Right ventricle myocardium superior (tissue), 1 donor: ENCODE measurements around the gene SLC6A12. TPM values are rescaled to one million over a fixed set of nuclear protein-coding genes. Genes with fewer than 3 reads are reported as not detected.
A peak's percentile ranks its signal among the peaks of the same experiment; 100 is the strongest.
"Not testable (repeated sequence)": the region's sequence is repeated elsewhere in the genome, so short reads cannot be mapped to it uniquely, and the experiment has no call there.

ENCODE experiments used
- ATAC-seq: fragments of 200-7000 bp; cut with Tn5 transposase; one replicate; pipeline ENCODE4 v1.9.1; 2020; ENCODE audit warnings: mild to moderate bottlenecking; ENCODE audit not compliant: poor library complexity
- DNase-seq: peaks from one replicate; pipeline ENCODE4 v3.0.0-alpha.2; 2020
- intact Hi-C: fragments of 100-400 bp; cut with DNase I; formaldehyde crosslinking; loops from one replicate; pipeline ENCODE4 v1.11.2; 2022
- total RNA-seq: library from RNA; stranded (reverse); fragmentation: NEBNext Ultra II Directional; extraction: Animal tissue kit (Norgen Biotek cat#: 25700); gene quantifications from one replicate; pipeline ENCODE4 v1.2.1, GENCODE V29; 2021
- donor health status: DM: no; HTN: yes; CAD: no; lungs with severe emphysema.

SLC6A12 gene
- total RNA-seq, 1 donor from 2014 or later = 0.86 TPM

GRCh38 chr12:187986-188909 is 25.7 kb downstream of the SLC6A12 start:
- intact Hi-C loops, DNase-seq: not testable (repeated sequence)
- ATAC-seq = peak; percentile 5

GRCh38 chr12:186006-186625 is 27.8 kb downstream of the SLC6A12 start:
- DNase-seq (no peak), ATAC-seq (no peak)
- intact Hi-C loops = no loop called here

DNA sequence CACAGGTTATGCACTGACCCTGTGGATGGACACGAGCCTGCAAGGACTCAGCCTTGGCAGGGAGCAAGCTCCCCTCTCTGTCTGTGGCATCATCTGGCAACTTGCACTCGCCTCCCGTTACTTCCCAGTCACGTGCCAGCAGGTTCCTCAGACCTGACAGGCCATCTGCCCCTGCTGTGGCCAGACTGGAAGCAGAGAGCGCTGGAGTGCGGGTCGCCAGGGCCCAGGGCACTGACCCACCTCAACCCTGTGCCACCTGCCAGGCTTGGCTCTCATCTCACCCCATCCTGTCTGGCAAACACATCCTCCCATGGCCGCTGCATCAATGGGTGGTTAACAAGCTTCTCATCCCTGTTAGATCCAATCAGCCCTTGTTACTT is 28.4 kb downstream of the SLC6A12 start:
- ATAC-seq (no peak), DNase-seq (no peak)
- intact Hi-C loops = no loop called here

GRCh38 chr12:184811-185575 is 29.0 kb downstream of the SLC6A12 start:
- DNase-seq = no peak
- intact Hi-C loops = no loop called here

GRCh38 chr12:182381-182892 is 31.5 kb downstream of the SLC6A12 start:
- DNase-seq (no peak), ATAC-seq (peak; percentile 14)
- intact Hi-C loops = no loop called here

More at GRCh38 chr12:184811-185575, 29.0 kb downstream of the SLC6A12 start:
- ATAC-seq = no peak

- no peak for DNase-seq
- peak; percentile 8 for ATAC-seq
- intact Hi-C loops = no loop called here
Measured at GRCh38 chr12:181921-182320, 32.0 kb downstream of the SLC6A12 start.

- ATAC-seq = peak; percentile 43
- intact Hi-C loops = no loop called here
Measured at GRCh38 chr12:180445-180844, 33.5 kb downstream of the SLC6A12 start.

GRCh38 chr12:179885-180284 is 34.1 kb downstream of the SLC6A12 start:
- ATAC-seq (no peak), DNase-seq (no peak)
- intact Hi-C loops = no loop called here

More at GRCh38 chr12:180445-180844, 33.5 kb downstream of the SLC6A12 start:
- no peak for DNase-seq

GRCh38 chr12:179131-179884 is 34.6 kb downstream of the SLC6A12 start:
- intact Hi-C loops = no loop called here
- no peak for DNase-seq
- ATAC-seq = peak; percentile 23

DNA sequence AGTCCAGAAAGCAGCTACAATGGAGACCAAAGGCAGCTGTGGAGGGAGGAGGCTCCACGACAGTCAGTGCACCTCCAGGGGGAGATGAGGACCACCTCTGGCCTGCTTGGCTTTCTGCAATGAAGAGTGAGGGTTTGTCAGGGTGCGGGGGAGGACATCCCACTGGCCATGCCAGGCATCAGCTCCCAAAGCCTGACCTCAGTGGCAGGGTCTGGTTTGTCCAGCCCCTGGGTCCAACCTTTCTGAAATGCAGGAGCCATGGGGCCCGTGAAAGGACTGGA is 35.2 kb downstream of the SLC6A12 start:
- no peak for DNase-seq
- intact Hi-C loops = no loop called here
- ATAC-seq = no peak

- intact Hi-C loops = no loop called here
- ATAC-seq (no peak), DNase-seq (no peak)
Measured at GRCh38 chr12:177980-178828, 35.8 kb downstream of the SLC6A12 start.

- ATAC-seq (no peak), DNase-seq (no peak)
- intact Hi-C loops = no loop called here
Measured at GRCh38 chr12:177336-177979, 36.5 kb downstream of the SLC6A12 start.

DNA sequence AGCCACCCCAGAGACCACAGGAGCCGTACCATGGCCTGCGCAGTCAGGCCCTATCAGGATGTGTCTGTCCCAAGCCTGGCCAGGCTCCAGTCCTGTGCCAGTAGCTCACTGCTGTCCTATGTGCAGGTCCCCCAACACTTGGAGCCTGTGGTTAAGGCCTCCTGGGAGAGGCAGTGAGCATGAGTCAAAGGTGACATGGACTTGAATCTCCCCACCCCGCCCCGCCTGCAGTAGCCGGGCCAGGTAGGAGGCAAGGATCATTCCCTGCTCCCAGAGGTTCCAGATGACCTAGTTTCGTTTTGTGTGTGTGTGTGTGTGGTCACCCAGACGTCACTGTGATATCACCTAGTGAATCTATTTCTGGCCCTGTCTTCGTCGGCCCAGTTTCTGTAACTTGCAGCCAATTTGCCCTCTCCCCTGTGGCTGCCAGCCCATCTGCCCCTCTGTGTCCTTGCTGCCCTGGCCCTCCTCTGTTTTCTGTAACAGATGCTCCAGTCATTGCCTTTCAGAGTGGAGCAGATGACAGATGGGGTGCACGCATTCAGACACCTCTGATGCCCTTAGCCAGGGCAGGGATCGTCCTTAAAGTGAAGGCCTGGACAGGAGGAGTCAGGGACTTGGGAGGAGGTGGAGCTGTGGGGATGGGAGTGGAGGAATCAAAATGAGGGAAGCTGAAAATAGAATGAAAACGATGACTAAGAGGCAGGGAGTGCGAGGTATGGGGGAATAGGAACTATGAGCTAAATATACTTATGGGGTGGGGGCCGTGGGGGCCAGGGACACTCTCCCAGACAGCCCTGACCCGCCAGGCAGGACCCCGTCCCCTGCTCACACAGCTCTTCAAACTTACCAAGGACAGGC is 37.4 kb downstream of the SLC6A12 start:
- DNase-seq (no peak), ATAC-seq (peak; percentile 44)
- intact Hi-C loops = no loop called here

GRCh38 chr12:175759-176158 is 38.2 kb downstream of the SLC6A12 start:
- intact Hi-C loops = no loop called here
- no peak for DNase-seq
- ATAC-seq = no peak

DNA sequence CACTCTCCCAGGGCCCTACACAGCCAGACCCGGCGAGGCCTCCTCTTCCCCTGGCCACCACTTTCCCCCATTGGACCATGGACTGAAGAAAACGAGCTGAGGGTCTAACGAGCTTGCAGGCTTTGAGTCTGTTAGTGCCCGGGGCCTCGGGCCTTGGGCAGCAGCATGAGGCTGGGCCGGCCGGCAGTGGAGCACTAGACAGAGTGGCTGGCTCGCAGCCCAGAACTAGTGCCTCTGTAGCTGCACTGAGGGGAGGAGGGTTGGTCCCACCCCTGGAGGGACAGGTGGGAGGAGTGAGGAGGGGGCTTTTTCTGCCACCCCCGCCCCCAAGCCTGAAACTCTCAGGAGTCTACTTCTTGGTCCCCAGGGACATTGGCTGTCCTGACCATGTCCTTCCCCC is 38.7 kb downstream of the SLC6A12 start:
- DNase-seq (peak; percentile 74), ATAC-seq (peak; percentile 63)
- intact Hi-C loops = no loop called here

- no peak for ATAC-seq
Measured at GRCh38 chr12:174596-174995, 39.4 kb downstream of the SLC6A12 start.

More at GRCh38 chr12:174596-174995, 39.4 kb downstream of the SLC6A12 start:
- no peak for DNase-seq
- intact Hi-C loops = no loop called here
